ENCODE measurements around the gene FAM90A1. TPM values are rescaled to one million over a fixed set of nuclear protein-coding genes. Genes with fewer than 3 reads are reported as not detected.
A peak's percentile ranks its signal among the peaks of the same experiment; 100 is the strongest.
"Not testable (repeated sequence)": the region's sequence is repeated elsewhere in the genome, so short reads cannot be mapped to it uniquely, and the experiment has no call there.

FAM90A1 gene, protein sequence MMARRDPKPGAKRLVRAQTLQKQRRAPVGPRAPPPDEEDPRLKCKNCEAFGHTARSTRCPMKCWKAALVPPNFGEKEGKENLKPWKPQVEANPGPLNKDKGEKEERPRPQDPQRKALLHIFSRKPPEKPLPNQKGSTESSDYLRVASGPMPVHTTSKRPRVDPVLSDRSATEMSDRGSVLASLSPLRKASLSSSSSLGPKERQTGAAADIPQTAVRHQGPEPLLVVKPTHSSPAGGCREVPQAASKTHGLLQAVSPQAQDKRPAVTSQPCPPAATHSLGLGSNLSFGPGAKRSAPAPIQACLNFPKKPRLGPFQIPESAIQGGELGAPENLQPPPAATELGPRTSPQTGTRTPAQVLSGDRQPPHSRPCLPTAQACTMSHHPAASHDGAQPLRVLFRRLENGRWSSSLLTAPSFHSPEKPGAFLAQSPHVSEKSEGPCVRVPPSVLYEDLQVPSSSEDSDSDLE
- not detected in 2 replicates for total RNA-seq (2014; rRNA removed; shearing (Covaris generic))
- 0.27 TPM in 1 of 2 replicates, not detected in the other for polyA plus RNA-seq (2015; cell fraction: cytosol; rRNA removed)
- polyA plus RNA-seq (2015; cell fraction: nucleus; rRNA removed): 0.22 and 0.46 TPM in 2 replicates

- DNase-seq (ENCODE audit: low read depth, low spot score); in situ Hi-C loops (cut with HindIII; ENCODE audit: low pct_unique_long_range_greater_than_20kb, low sequenced_read_pairs): not testable (repeated sequence)
Observed at GRCh38 chr12:8226992-8227731, at the start of gene FAM90A1. Gene FAM90A1, minus strand, starts transcription at chr12:8227618. Its CDS starts 2,786 bp downstream, at chr12:8224832.

- in situ Hi-C loops (cut with HindIII; ENCODE audit: low pct_unique_long_range_greater_than_20kb, low sequenced_read_pairs); DNase-seq (ENCODE audit: low read depth, low spot score): not testable (repeated sequence)
Observed at GRCh38 chr12:8276397-8276796, 49.0 kb upstream of the FAM90A1 start.

- DNase-seq (ENCODE audit: low read depth, low spot score); in situ Hi-C loops (cut with HindIII; ENCODE audit: low pct_unique_long_range_greater_than_20kb, low sequenced_read_pairs): not testable (repeated sequence)
Observed at GRCh38 chr12:8266706-8267105, 39.3 kb upstream of the FAM90A1 start.

DNA sequence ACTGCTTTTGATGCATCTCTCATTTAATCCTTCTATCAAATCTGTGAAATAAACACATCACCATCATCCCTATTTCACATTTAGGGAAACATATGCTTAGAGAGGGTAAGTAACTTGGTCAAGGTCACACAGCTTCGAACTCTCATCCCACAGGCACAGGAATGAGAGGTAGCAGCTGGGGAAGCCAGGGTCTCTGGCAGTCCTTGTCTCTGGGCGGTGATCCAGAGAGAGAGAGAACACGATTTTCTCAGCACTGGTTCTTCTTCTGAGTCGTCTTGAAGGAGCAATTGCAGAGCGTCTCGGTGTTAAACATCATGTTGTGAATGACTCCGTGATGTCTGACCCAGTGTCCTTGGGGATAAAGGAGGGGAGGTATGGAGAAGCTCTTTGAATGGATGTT, 36.8 kb upstream of the FAM90A1 start:
- DNase-seq (ENCODE audit: low read depth, low spot score); in situ Hi-C loops (cut with HindIII; ENCODE audit: low pct_unique_long_range_greater_than_20kb, low sequenced_read_pairs): not testable (repeated sequence)

DNA sequence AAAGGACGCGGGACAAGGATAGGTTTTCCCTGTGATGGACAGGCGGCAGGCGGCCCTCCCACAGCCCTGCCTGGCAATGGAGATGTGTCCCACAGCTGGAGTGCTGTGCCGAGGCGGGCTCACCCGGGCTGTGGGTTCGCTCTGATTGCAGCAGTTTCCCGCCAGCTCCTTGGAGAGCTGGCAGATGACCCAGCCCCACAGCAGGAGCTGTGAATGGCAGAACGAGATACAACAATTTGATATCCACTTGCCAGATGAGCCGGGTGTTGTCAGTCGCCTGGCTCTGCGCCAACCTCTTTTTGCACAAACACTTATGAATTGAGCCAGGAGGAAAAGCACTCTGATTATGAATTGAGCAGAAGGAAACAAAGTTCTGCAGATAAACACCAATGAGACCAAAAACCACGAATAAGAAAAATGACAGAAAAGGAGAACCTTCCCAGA, 33.7 kb upstream of the FAM90A1 start:
- in situ Hi-C loops (cut with HindIII; ENCODE audit: low pct_unique_long_range_greater_than_20kb, low sequenced_read_pairs); DNase-seq (ENCODE audit: low read depth, low spot score): not testable (repeated sequence)

DNA sequence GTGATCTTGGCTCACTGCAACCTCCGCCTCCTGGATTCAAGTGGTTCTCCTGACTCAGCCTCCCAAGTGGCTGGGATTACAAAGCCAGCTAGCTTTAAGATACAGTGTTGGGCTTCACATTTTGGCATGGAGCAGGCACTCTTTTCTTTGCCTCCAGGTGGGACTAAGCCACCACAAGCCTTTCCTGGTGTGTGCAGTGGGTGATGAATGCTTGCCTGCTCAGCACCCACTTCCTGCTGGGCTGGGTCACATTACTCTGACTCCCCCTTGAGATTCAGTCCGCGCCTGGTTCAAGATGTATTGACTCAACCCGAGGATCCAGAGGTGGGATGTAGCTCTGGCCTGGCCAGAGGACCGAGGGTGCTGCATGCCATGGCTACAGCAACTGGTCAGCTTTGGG, 28.9 kb upstream of the FAM90A1 start:
- DNase-seq (ENCODE audit: low read depth, low spot score); in situ Hi-C loops (cut with HindIII; ENCODE audit: low pct_unique_long_range_greater_than_20kb, low sequenced_read_pairs): not testable (repeated sequence)

DNA sequence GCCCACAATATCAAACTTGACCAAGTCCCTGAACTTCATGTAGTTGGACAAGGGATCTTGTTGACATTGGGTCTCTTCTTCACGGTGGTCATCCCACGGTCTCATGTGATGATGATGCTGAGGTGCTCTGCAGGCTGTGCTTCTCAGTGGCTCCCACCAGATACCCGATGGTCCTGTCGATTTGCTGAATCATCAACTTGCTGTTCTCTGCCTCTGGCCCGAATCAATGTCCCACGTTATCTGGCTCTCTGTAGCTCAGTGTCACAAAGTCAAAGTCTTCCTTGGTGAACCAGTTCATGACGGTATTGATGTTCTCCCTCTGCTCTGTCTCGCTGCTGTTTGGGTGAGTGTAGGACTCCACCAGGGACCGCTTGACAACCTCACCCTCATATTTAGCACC, 27.3 kb upstream of the FAM90A1 start:
- DNase-seq (ENCODE audit: low read depth, low spot score); in situ Hi-C loops (cut with HindIII; ENCODE audit: low pct_unique_long_range_greater_than_20kb, low sequenced_read_pairs): not testable (repeated sequence)

DNA sequence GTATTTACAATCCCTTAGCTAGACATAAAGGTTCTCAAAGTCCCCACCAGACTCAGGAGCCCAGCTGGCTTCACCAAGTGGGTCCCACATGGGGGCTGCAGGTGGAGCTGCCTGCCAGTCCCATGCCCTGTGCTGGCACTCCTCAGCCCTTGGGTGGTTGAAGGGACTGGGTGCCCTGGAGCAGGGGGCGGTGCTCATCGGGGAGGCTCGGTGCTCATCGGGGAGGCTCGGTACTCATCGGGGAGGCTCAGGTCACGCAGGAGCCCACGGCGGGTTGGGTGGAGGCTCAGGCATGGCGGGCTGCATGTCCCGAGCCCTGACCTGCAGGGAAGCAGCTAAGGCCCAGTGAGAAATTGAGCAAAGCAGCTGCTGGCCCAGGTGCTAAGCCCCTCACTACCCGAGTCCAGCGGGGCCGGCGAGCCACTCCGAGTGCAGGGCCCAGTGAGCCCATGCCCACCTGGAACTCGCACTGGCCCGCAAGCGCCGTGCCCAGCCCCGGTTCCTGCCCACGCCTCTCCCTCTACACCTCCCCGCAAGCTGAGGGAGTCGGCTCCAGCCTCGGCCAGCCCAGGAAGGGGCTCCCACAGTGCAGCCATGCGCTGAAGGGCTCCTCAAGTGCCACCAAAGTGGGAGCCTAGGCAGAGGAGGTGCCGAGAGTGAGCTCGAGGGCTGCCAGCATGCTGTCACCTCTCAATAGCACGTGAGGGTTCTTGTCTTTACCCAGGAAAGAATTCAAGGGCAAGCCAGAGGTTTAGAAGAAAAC, 24.8 kb upstream of the FAM90A1 start:
- in situ Hi-C loops (cut with HindIII; ENCODE audit: low pct_unique_long_range_greater_than_20kb, low sequenced_read_pairs); DNase-seq (ENCODE audit: low read depth, low spot score): not testable (repeated sequence)

DNA sequence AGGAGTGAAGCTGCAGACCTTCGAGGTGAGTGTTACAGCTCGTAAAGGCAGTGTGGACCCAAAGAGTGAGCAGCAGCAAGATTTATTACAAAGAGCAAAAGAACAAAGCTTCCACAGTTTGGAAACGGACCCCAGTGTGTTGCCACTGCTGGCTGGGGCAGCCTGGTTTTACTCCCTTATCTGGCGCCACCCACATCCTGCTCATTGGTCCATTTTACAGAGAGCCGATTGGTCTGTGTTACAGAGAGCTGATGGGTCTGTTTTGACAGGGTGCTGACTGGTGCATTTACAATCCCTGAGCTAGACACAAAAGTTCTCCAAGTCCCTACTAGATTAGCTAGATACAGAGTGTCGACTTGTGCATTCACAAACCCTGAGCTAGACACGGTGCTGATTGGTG, 24.2 kb upstream of the FAM90A1 start:
- DNase-seq (ENCODE audit: low read depth, low spot score); in situ Hi-C loops (cut with HindIII; ENCODE audit: low pct_unique_long_range_greater_than_20kb, low sequenced_read_pairs): not testable (repeated sequence)

DNA sequence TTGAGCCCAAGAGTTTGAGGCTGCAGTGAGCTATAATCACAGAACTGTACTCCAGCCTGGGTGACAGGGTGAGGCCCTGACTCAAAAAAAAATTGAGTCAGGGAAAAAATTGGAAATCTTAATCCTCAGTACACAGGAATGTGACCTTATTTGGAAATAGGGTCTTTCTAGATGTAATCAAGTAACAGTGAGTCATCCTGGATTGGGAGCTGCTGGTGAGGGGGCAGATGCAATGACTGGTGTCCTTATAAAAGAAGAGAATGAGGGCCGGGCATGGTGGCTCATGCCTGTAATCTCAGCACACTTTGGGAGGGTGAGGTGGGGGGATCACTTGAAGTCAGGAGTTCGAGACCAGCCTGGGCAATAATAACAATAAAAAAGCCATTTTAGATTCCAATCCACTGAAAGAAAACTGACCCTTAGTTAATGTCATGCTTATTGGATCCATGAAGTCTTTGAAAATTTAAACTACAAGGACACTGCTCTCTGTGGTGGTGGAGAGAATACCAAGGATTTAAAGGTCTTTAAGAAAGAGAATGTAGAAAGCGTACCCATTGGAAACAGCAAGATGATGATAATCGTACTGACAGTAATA, 19.6 kb upstream of the FAM90A1 start:
- DNase-seq (ENCODE audit: low read depth, low spot score); in situ Hi-C loops (cut with HindIII; ENCODE audit: low pct_unique_long_range_greater_than_20kb, low sequenced_read_pairs): not testable (repeated sequence)

- DNase-seq (ENCODE audit: low read depth, low spot score); in situ Hi-C loops (cut with HindIII; ENCODE audit: low pct_unique_long_range_greater_than_20kb, low sequenced_read_pairs): not testable (repeated sequence)
Observed at GRCh38 chr12:8243682-8244161, 16.3 kb upstream of the FAM90A1 start.

- DNase-seq (ENCODE audit: low read depth, low spot score): peak; percentile 93
- in situ Hi-C loops (cut with HindIII; ENCODE audit: low pct_unique_long_range_greater_than_20kb, low sequenced_read_pairs): not testable (repeated sequence)
Observed at GRCh38 chr12:8242880-8243681, 15.7 kb upstream of the FAM90A1 start.

DNA sequence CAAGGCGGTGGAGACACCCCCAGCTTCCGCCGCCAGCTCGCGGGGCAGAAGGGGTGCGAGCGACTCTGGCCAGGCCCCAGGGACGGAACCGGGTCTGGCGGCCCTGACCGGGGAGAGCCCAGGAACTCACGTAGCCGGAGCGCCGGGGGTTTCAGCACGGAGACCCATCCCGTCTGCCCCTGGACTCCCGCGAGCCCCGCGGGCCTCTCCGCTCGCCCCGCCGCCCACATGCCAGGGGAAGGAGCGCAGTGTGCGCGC, 15.1 kb upstream of the FAM90A1 start:
- in situ Hi-C loops (cut with HindIII; ENCODE audit: low pct_unique_long_range_greater_than_20kb, low sequenced_read_pairs); DNase-seq (ENCODE audit: low read depth, low spot score): not testable (repeated sequence)

DNA sequence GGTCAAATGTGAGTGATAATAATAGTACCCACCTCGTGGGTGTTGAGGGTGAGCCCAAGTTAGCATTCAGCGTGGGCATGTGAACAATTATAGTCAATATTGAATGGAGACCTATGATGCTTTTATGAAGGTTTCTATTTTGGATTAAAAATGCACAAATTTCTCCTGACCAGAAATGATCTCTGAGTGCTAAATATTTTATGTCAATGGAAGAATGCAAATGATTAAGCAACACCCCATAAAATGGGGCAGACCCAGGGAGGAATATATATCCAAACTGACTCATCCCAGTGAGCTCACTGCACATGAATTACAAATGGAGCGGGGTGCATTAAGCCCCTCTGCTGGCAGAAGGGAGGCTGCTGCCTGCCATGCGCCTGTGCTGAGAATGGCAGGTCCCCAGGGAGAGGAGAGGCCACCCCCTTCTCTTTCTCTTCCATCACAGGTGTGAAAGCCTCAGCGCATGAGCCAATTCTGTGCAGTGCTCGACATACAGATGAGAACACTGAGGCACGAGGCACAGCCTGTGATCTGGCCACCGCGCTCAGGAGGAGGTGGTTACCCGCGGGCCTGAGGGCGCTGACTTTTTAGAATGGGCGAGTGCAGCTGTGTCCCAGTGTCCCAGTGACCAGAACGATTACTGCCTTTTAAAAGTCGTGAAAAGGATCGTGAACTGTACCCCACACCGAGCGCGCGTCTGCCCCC, 14.7 kb upstream of the FAM90A1 start:
- DNase-seq (ENCODE audit: low read depth, low spot score); in situ Hi-C loops (cut with HindIII; ENCODE audit: low pct_unique_long_range_greater_than_20kb, low sequenced_read_pairs): not testable (repeated sequence)

DNA sequence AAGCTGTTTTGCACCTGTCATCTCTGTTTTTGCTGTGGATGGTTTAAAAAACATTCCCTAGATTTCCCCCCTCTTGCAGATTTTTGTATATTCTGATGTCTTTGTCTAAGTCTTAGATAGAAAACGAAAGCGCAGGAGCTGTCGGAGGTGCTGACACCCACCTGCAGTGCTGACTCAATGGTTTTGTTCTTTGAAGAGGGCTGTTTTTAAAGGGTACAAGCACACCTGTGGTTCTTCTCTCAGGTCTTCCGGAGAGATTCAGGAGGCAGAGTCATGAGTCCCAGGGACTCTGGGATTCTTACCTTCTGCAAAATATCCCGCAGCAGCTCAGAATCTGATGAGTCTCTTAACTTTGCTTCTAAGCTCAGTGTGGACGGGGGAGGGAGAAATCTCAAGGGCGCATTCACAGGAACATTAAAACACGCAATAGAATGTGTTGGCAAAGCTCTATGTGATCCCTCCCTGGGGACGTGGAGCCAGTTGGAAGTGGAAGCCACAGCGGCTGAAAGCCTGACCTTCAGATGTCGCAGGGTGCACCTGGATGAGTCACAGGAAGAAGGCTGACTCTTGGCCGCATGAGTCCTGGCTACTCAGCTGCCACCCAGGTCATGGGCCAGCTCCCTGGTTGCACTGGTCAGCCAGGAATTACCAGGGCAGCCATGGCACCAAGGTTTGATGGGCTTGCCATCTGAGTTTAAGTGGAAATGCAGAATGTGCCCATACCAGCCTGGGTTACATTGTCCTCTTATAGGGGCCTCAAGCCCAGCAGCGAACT, 13.1 kb upstream of the FAM90A1 start:
- in situ Hi-C loops (cut with HindIII; ENCODE audit: low pct_unique_long_range_greater_than_20kb, low sequenced_read_pairs); DNase-seq (ENCODE audit: low read depth, low spot score): not testable (repeated sequence)

All from SK-MEL-5 (cell line).